ENCODE data around the gene STX12. TPM values are rescaled to one million over a fixed set of nuclear protein-coding genes. Genes with fewer than 3 reads are reported as not detected.

Gene STX12
- total and polyA plus RNA-seq, 2 experiments from 2014 or later: 6.1 to 9.0 TPM

DNA sequence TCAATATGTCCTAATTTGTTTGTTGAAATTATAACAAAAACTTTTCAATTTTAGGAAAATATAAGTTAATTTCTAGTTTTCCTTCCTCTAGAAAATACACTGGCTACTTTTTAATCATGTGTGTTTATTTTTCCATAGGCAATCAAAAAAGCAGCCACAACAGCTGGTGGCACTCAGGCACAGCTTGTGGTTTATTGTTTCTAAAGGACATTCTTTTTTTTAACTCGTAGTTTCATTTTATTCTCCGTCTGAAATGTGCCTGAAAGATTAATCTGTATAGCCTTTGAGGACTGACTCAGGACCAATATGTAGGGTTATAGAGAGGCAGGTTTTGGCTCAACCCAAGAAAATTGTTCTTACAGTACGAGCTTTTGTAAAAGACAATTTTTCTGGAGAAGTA lies 20.7 kb upstream of the STX12 start:
- Histone ChIP-seq H3K4me3 (no peak overlapping the region), H3K79me2 (replicated peaks; ENCODE audit: insufficient read depth) (no peaks in the 10 kb centered on the region), H3K36me3 (ENCODE audit: insufficient read depth) (no peaks in the 10 kb centered on the region; the same call in 1 of the 2 replicates), H2AFZ (no peak overlapping the region), H3F3A (replicated peaks; ENCODE audit: low read depth) (no peaks in the 10 kb centered on the region), H3K27ac (ENCODE audit: low read depth) (no peak overlapping the region), H3K9me2 (ENCODE audit: insufficient read depth) (no peaks in the 10 kb centered on the region), H3K27me3 (ENCODE audit: insufficient read depth) (no peaks in the 10 kb centered on the region), H4K20me1 (replicated peaks; ENCODE audit: insufficient read depth) (no peaks in the 10 kb centered on the region; the same call in 1 of the 2 replicates), H3K4me2 (no peak overlapping the region), H3K4me1 (ENCODE audit: insufficient read depth) (no peaks in the 10 kb centered on the region)
- peaks cover 2% of the 10 kb centered on the region for H3K27me3 Mint-ChIP-seq (ENCODE audit: insufficient read depth, low read depth, poor library complexity)
- H3K4me3 Mint-ChIP-seq: no peak overlapping the region
- peaks cover 13% of the 10 kb centered on the region; the same call in 2 of the 3 replicates for H3K36me3 Mint-ChIP-seq (ENCODE audit: low read depth)
- TF ChIP-seq ZNF331 (CRISPR knock-in tag; IDR thresholded peaks at IDR 0.05; ENCODE audit: low read depth) (no peak), ZNF114 (CRISPR knock-in tag; IDR thresholded peaks at IDR 0.05) (no peak), NANOG (IDR thresholded peaks at IDR 0.05; ENCODE audit: borderline replicate concordance) (no peak), EZH2phosphoT487 (IDR thresholded peaks at IDR 0.05; ENCODE audit: unreplicated experiment) (no peak), JUNB (IDR thresholded peaks at IDR 0.05; ENCODE audit: unreplicated experiment) (no peak), EZH2 (IDR thresholded peaks at IDR 0.05; ENCODE audit: low read depth, unreplicated experiment) (no peak), CREB1 (CRISPR knock-in tag; IDR thresholded peaks at IDR 0.05; ENCODE audit: low read depth) (no peak), STAT1 (IDR thresholded peaks at IDR 0.05; ENCODE audit: unreplicated experiment) (no peak), POLR2AphosphoS5 (IDR thresholded peaks at IDR 0.05; ENCODE audit: low read depth) (no peak)
- TF ChIP-seq, protein P1, sequence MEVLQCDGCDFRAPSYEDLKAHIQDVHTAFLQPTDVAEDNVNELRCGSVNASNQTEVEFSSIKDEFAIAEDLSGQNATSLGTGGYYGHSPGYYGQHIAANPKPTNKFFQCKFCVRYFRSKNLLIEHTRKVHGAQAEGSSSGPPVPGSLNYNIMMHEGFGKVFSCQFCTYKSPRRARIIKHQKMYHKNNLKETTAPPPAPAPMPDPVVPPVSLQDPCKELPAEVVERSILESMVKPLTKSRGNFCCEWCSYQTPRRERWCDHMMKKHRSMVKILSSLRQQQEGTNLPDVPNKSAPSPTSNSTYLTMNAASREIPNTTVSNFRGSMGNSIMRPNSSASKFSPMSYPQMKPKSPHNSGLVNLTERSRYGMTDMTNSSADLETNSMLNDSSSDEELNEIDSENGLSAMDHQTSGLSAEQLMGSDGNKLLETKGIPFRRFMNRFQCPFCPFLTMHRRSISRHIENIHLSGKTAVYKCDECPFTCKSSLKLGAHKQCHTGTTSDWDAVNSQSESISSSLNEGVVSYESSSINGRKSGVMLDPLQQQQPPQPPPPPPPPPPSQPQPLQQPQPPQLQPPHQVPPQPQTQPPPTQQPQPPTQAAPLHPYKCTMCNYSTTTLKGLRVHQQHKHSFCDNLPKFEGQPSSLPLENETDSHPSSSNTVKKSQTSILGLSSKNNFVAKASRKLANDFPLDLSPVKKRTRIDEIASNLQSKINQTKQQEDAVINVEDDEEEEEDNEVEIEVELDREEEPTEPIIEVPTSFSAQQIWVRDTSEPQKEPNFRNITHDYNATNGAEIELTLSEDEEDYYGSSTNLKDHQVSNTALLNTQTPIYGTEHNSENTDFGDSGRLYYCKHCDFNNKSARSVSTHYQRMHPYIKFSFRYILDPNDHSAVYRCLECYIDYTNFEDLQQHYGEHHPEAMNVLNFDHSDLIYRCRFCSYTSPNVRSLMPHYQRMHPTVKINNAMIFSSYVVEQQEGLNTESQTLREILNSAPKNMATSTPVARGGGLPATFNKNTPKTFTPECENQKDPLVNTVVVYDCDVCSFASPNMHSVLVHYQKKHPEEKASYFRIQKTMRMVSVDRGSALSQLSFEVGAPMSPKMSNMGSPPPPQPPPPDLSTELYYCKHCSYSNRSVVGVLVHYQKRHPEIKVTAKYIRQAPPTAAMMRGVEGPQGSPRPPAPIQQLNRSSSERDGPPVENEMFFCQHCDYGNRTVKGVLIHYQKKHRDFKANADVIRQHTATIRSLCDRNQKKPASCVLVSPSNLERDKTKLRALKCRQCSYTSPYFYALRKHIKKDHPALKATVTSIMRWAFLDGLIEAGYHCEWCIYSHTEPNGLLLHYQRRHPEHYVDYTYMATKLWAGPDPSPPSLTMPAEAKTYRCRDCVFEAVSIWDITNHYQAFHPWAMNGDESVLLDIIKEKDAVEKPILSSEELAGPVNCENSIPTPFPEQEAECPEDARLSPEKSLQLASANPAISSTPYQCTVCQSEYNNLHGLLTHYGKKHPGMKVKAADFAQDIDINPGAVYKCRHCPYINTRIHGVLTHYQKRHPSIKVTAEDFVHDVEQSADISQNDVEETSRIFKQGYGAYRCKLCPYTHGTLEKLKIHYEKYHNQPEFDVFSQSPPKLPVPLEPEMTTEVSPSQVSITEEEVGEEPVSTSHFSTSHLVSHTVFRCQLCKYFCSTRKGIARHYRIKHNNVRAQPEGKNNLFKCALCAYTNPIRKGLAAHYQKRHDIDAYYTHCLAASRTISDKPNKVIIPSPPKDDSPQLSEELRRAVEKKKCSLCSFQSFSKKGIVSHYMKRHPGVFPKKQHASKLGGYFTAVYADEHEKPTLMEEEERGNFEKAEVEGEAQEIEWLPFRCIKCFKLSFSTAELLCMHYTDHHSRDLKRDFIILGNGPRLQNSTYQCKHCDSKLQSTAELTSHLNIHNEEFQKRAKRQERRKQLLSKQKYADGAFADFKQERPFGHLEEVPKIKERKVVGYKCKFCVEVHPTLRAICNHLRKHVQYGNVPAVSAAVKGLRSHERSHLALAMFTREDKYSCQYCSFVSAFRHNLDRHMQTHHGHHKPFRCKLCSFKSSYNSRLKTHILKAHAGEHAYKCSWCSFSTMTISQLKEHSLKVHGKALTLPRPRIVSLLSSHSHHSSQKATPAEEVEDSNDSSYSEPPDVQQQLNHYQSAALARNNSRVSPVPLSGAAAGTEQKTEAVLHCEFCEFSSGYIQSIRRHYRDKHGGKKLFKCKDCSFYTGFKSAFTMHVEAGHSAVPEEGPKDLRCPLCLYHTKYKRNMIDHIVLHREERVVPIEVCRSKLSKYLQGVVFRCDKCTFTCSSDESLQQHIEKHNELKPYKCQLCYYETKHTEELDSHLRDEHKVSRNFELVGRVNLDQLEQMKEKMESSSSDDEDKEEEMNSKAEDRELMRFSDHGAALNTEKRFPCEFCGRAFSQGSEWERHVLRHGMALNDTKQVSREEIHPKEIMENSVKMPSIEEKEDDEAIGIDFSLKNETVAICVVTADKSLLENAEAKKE (CRISPR knock-in tag; IDR thresholded peaks at IDR 0.05): no peak
- TF ChIP-seq, protein P2, sequence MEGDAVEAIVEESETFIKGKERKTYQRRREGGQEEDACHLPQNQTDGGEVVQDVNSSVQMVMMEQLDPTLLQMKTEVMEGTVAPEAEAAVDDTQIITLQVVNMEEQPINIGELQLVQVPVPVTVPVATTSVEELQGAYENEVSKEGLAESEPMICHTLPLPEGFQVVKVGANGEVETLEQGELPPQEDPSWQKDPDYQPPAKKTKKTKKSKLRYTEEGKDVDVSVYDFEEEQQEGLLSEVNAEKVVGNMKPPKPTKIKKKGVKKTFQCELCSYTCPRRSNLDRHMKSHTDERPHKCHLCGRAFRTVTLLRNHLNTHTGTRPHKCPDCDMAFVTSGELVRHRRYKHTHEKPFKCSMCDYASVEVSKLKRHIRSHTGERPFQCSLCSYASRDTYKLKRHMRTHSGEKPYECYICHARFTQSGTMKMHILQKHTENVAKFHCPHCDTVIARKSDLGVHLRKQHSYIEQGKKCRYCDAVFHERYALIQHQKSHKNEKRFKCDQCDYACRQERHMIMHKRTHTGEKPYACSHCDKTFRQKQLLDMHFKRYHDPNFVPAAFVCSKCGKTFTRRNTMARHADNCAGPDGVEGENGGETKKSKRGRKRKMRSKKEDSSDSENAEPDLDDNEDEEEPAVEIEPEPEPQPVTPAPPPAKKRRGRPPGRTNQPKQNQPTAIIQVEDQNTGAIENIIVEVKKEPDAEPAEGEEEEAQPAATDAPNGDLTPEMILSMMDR (conservative IDR thresholded peaks at IDR 0.05; ENCODE audit: low read depth in 2 of 2): no peak
- TF ChIP-seq, protein P3, sequence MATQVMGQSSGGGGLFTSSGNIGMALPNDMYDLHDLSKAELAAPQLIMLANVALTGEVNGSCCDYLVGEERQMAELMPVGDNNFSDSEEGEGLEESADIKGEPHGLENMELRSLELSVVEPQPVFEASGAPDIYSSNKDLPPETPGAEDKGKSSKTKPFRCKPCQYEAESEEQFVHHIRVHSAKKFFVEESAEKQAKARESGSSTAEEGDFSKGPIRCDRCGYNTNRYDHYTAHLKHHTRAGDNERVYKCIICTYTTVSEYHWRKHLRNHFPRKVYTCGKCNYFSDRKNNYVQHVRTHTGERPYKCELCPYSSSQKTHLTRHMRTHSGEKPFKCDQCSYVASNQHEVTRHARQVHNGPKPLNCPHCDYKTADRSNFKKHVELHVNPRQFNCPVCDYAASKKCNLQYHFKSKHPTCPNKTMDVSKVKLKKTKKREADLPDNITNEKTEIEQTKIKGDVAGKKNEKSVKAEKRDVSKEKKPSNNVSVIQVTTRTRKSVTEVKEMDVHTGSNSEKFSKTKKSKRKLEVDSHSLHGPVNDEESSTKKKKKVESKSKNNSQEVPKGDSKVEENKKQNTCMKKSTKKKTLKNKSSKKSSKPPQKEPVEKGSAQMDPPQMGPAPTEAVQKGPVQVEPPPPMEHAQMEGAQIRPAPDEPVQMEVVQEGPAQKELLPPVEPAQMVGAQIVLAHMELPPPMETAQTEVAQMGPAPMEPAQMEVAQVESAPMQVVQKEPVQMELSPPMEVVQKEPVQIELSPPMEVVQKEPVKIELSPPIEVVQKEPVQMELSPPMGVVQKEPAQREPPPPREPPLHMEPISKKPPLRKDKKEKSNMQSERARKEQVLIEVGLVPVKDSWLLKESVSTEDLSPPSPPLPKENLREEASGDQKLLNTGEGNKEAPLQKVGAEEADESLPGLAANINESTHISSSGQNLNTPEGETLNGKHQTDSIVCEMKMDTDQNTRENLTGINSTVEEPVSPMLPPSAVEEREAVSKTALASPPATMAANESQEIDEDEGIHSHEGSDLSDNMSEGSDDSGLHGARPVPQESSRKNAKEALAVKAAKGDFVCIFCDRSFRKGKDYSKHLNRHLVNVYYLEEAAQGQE (IDR thresholded peaks at IDR 0.05; ENCODE audit: unreplicated experiment): no peak
- TF ChIP-seq, protein P4, sequence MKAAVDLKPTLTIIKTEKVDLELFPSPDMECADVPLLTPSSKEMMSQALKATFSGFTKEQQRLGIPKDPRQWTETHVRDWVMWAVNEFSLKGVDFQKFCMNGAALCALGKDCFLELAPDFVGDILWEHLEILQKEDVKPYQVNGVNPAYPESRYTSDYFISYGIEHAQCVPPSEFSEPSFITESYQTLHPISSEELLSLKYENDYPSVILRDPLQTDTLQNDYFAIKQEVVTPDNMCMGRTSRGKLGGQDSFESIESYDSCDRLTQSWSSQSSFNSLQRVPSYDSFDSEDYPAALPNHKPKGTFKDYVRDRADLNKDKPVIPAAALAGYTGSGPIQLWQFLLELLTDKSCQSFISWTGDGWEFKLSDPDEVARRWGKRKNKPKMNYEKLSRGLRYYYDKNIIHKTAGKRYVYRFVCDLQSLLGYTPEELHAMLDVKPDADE (IDR thresholded peaks at IDR 0.05): no peak
- no peaks in the 10 kb centered on the region for H3K4me1 Mint-ChIP-seq
- no peaks in the 10 kb centered on the region for H3K9me3 Mint-ChIP-seq
- DNase-seq (ENCODE audit: low spot score) (no peak), ATAC-seq (no peak)
- H3K27ac Mint-ChIP-seq: no peak overlapping the region

Measured in GM23338 (cell line).